Mesothelial cell of epicardium (in vitro differentiated cells): Measurements from ENCODE around the gene P2RY6. TPM values are rescaled to one million over a fixed set of nuclear protein-coding genes. Genes with fewer than 3 reads are reported as not detected.
A peak's percentile ranks its signal among the peaks of the same experiment; 100 is the strongest.

ENCODE experiments used
- DNase-seq, 2 experiments: peaks; one replicate each; pipeline ENCODE4 v3.0.0; 2021; ENCODE audit warnings: low spot score in 2 of 2; ENCODE audit not compliant: unreplicated experiment in 2 of 2
- H3K27ac Mint-ChIP-seq: 2 replicates; pipeline ENCODE4 v1.8.0; 2021; ENCODE audit warnings: mixed read lengths
- H3K27me3 Mint-ChIP-seq: 2 replicates; pipeline ENCODE4 v1.8.0; 2021; ENCODE audit warnings: low read depth, mixed read lengths
- H3K36me3 Mint-ChIP-seq: 2 replicates; pipeline ENCODE4 v1.8.0; 2021; ENCODE audit warnings: mixed read lengths
- H3K4me1 Mint-ChIP-seq: 2 replicates; pipeline ENCODE4 v1.8.0; 2021; ENCODE audit warnings: mixed read lengths
- H3K4me3 Mint-ChIP-seq: 2 replicates; pipeline ENCODE4 v1.8.0; 2021; ENCODE audit warnings: mild to moderate bottlenecking, moderate library complexity, mixed read lengths
- H3K9me3 Mint-ChIP-seq: 2 replicates; pipeline ENCODE4 v1.8.0; 2021; ENCODE audit warnings: mixed read lengths
- total RNA-seq: library from RNA; stranded (reverse); gene quantifications from 3 replicates; pipeline ENCODE4 v1.2.1, GENCODE V29; 2021
- TF ChIP-seq, protein P1 (sequence below): fragments of 200-600 bp; sonication (generic); IDR thresholded peaks from one replicate; pipeline ENCODE4 v1.5.0; 2021; ENCODE audit warnings: antibody characterized with exemption; ENCODE audit not compliant: unreplicated experiment

Gene P2RY6
- total RNA-seq, 1 donor from 2014 or later = 0.45 TPM

DNA sequence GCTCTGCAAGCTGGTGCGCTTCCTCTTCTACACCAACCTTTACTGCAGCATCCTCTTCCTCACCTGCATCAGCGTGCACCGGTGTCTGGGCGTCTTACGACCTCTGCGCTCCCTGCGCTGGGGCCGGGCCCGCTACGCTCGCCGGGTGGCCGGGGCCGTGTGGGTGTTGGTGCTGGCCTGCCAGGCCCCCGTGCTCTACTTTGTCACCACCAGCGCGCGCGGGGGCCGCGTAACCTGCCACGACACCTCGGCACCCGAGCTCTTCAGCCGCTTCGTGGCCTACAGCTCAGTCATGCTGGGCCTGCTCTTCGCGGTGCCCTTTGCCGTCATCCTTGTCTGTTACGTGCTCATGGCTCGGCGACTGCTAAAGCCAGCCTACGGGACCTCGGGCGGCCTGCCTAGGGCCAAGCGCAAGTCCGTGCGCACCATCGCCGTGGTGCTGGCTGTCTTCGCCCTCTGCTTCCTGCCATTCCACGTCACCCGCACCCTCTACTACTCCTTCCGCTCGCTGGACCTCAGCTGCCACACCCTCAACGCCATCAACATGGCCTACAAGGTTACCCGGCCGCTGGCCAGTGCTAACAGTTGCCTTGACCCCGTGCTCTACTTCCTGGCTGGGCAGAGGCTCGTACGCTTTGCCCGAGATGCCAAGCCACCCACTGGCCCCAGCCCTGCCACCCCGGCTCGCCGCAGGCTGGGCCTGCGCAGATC is 37.5 kb upstream of the P2RY6 start:
- no peak overlapping the region for H3K27ac Mint-ChIP-seq
- TF ChIP-seq, protein P1, sequence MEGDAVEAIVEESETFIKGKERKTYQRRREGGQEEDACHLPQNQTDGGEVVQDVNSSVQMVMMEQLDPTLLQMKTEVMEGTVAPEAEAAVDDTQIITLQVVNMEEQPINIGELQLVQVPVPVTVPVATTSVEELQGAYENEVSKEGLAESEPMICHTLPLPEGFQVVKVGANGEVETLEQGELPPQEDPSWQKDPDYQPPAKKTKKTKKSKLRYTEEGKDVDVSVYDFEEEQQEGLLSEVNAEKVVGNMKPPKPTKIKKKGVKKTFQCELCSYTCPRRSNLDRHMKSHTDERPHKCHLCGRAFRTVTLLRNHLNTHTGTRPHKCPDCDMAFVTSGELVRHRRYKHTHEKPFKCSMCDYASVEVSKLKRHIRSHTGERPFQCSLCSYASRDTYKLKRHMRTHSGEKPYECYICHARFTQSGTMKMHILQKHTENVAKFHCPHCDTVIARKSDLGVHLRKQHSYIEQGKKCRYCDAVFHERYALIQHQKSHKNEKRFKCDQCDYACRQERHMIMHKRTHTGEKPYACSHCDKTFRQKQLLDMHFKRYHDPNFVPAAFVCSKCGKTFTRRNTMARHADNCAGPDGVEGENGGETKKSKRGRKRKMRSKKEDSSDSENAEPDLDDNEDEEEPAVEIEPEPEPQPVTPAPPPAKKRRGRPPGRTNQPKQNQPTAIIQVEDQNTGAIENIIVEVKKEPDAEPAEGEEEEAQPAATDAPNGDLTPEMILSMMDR = no peak
- H3K27me3 Mint-ChIP-seq = no peaks in the 10 kb centered on the region
- no peaks in the 10 kb centered on the region for H3K9me3 Mint-ChIP-seq
- H3K36me3 Mint-ChIP-seq = peaks cover 3% of the 10 kb centered on the region
- H3K4me1 Mint-ChIP-seq = peaks cover 10% of the 10 kb centered on the region
- no peak for DNase-seq
- H3K4me3 Mint-ChIP-seq = no peak overlapping the region

DNA sequence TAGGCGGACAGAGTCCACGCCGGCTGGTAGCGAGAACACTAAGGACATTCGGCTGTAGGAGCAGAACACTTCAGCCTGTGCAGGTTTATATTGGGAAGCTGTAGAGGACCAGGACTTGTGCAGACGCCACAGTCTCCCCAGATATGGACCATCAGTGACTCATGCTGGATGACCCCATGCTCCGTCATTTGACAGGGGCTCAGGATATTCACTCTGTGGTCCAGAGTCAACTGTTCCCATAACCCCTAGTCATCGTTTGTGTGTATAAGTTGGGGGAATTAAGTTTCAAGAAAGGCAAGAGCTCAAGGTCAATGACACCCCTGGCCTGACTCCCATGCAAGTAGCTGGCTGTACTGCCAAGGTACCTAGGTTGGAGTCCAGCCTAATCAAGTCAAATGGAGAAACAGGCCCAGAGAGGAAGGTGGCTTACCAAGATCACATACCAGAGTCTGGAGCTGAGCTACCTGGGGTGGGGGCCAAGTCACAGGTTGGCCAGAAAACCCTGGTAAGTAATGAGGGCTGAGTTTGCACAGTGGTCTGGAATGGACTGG is 36.8 kb upstream of the P2RY6 start:
- H3K27me3 Mint-ChIP-seq = no peaks in the 10 kb centered on the region
- H3K4me3 Mint-ChIP-seq = no peak overlapping the region
- H3K27ac Mint-ChIP-seq = no peak overlapping the region
- peaks cover 3% of the 10 kb centered on the region for H3K36me3 Mint-ChIP-seq
- no peaks in the 10 kb centered on the region for H3K9me3 Mint-ChIP-seq
- TF ChIP-seq, protein P1 = no peak
- no peak for DNase-seq
- peaks cover 3% of the 10 kb centered on the region for H3K4me1 Mint-ChIP-seq

DNA sequence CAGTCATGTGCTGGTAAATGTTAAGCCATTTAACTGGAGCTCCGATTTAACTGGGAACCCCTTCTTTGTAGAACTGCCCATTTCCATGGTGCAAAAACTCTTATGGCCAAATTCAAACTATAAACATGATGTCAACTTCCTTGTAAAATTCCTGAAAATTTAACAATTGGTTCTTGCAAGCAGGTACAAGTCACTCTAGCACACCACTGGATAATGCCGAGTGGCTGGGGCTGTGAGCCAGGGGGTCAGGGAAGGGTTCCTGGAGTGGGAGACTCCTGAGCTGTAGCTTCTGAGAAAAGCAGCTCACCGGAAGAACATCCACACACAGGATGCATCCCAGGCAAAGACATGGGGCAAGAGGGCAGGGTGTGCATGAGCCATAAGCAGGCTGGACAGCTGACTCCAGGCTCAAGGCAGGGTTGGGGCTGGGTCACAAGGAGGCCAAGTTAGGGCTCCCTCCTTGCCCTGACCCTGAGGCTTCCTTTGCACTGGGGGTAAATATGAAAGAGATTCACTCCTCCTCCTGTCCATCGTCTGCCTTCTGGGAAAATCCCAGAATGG is 35.9 kb upstream of the P2RY6 start:
- TF ChIP-seq, protein P1 = no peak
- Mint-ChIP-seq H3K36me3 (peaks cover 3% of the 10 kb centered on the region), H3K4me1 (no peaks in the 10 kb centered on the region), H3K27ac (no peak overlapping the region), H3K27me3 (no peaks in the 10 kb centered on the region), H3K9me3 (no peaks in the 10 kb centered on the region), H3K4me3 (no peak overlapping the region)
- no peak for DNase-seq

DNA sequence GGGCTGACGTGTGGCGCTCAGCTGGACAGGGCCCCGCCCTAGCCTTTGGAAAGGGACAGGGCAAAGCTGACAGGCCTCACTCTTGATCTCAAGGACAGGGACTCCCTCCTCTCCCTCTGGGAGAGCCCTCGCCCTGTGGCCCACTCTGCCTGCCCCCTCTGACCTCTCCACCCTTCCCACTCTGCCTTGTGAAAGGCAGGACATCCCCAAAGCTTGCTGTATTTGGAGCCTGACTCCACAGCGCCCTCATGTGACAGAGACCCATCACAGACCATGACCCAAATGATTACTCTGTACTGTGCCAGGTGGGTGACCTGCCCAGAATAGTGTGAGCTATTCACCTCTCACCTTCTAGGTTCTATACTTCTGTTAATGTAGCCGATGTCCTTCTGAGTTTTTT is 35.3 kb upstream of the P2RY6 start:
- Mint-ChIP-seq H3K27me3 (no peaks in the 10 kb centered on the region), H3K27ac (no peak overlapping the region), H3K36me3 (peaks cover 3% of the 10 kb centered on the region), H3K4me1 (no peaks in the 10 kb centered on the region), H3K4me3 (no peak overlapping the region), H3K9me3 (no peaks in the 10 kb centered on the region)
- TF ChIP-seq, protein P1 = peak; percentile 33
- DNase-seq = no peak

DNA sequence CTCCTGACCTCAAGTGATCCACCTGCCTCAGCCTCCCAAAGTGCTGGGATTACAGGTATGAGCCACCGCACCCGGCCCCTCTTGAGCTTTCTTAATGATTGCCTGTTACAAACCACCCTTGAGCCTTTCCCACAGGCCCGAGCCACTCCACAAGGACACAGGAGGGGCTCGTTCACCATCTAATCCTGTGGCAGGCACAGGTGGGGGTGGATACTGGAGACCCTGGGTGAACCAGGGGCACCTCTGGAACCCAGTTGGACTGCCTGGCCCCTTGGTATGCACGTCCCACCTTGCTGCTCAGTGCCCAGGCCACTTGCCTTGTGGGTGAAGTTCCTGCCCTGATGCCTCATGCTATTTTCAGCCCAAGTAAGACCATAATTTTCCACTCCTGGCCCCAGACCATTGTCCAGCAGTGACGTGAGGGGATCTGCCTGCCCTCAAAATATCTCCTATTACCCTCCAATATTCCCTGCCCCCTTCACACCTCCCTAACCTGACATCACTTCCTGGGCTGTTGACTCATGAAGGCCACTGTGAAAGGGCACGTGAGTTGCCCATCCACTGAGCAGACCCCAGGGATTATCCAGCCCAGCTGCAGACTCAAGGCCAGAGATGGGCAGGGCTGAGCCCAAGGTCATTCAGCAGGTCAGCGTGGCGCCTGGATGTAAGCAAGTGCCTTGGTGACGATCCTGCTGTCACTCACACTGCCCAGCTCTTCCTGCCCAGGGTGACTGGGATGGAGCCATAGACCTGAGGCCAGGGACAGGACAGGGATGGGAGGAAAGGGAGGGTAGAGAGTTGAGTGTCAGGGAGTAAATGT is 34.5 kb upstream of the P2RY6 start:
- peaks cover 3% of the 10 kb centered on the region for H3K36me3 Mint-ChIP-seq
- no peak overlapping the region for H3K4me3 Mint-ChIP-seq
- TF ChIP-seq, protein P1 = no peak
- no peaks in the 10 kb centered on the region for H3K27me3 Mint-ChIP-seq
- DNase-seq = no peak
- no peak overlapping the region for H3K27ac Mint-ChIP-seq
- H3K4me1 Mint-ChIP-seq = peaks cover 4% of the 10 kb centered on the region
- no peaks in the 10 kb centered on the region for H3K9me3 Mint-ChIP-seq
